Measurements from ENCODE around the gene BRD3OS. TPM values are rescaled to one million over a fixed set of nuclear protein-coding genes. Genes with fewer than 3 reads are reported as not detected.
A peak's percentile ranks its signal among the peaks of the same experiment; 100 is the strongest.

BRD3OS gene
- total RNA-seq, 2 donors from 2014 or later, result 11.9 to 14.3 TPM

- DNase-seq (ENCODE audit: low spot score), result no peak
- intact Hi-C loops (cut with DNase I), result no loop called here
These were observed 27.7 kb upstream of the BRD3OS start for GRCh38 chr9:133997584-133997983.

GRCh38 chr9:133998915-133999595 is 26.2 kb upstream of the BRD3OS start:
- intact Hi-C loops (cut with DNase I), result no loop called here
- DNase-seq (ENCODE audit: low spot score), result no peak

- intact Hi-C loops (cut with DNase I), result no loop called here
- DNase-seq (ENCODE audit: low spot score), result peak; percentile 73
These were observed 25.4 kb upstream of the BRD3OS start for GRCh38 chr9:133999851-134000265.

- intact Hi-C loops (cut with DNase I), result no loop called here
- DNase-seq (ENCODE audit: low spot score), result peak; percentile 48
These were observed 22.5 kb upstream of the BRD3OS start for GRCh38 chr9:134002796-134003195.

GRCh38 chr9:134003237-134003636 is 22.0 kb upstream of the BRD3OS start:
- DNase-seq (ENCODE audit: low spot score), result no peak
- intact Hi-C loops (cut with DNase I), result no loop called here

- intact Hi-C loops (cut with DNase I), result no loop called here
- peak; percentile 64 for DNase-seq (ENCODE audit: low spot score)
These were observed 21.0 kb upstream of the BRD3OS start for GRCh38 chr9:134004131-134004873.

GRCh38 chr9:134004881-134005280 is 20.4 kb upstream of the BRD3OS start:
- intact Hi-C loops (cut with DNase I), result no loop called here
- peak; percentile 61 for DNase-seq (ENCODE audit: low spot score)

GRCh38 chr9:134005381-134005780 is 19.9 kb upstream of the BRD3OS start:
- DNase-seq (ENCODE audit: low spot score), result peak; percentile 51
- intact Hi-C loops (cut with DNase I), result no loop called here

GRCh38 chr9:134007150-134007549 is 18.1 kb upstream of the BRD3OS start:
- DNase-seq (ENCODE audit: low spot score), result peak; percentile 47
- intact Hi-C loops (cut with DNase I), result no loop called here

GRCh38 chr9:134007571-134007970 is 17.7 kb upstream of the BRD3OS start:
- DNase-seq (ENCODE audit: low spot score), result peak; percentile 62
- intact Hi-C loops (cut with DNase I), result no loop called here

GRCh38 chr9:134010310-134011173 is 14.7 kb upstream of the BRD3OS start:
- DNase-seq (ENCODE audit: low spot score), result peak; percentile 76
- intact Hi-C loops (cut with DNase I), result no loop called here

- peak; percentile 4 for DNase-seq (ENCODE audit: low spot score)
- intact Hi-C loops (cut with DNase I), result no loop called here
These were observed 13.9 kb upstream of the BRD3OS start for GRCh38 chr9:134011401-134011800.

- intact Hi-C loops (cut with DNase I), result no loop called here
These were observed 10.3 kb upstream of the BRD3OS start for GRCh38 chr9:134014946-134015345.

GRCh38 chr9:134024214-134024792 is 978 bp upstream of the BRD3OS start:
- intact Hi-C loops (cut with DNase I), result no loop called here
- no peak for DNase-seq (ENCODE audit: low spot score)

More at GRCh38 chr9:134014946-134015345, 10.3 kb upstream of the BRD3OS start:
- no peak for DNase-seq (ENCODE audit: low spot score)

GRCh38 chr9:134025606-134026541 is 593 bp downstream of the BRD3OS start:
- intact Hi-C loops (cut with DNase I), result loop anchor here in 1 of 2 donors (5.0 kb wide), 1 partner anchor 609 kb away; the partner anchor contains the start of gene REXO4
- peak; percentile 86 for DNase-seq (ENCODE audit: low spot score)

- intact Hi-C loops (cut with DNase I), result loop anchor here in 1 of 2 donors (5.0 kb wide), 1 partner anchor 609 kb away; the partner anchor contains the start of gene REXO4
- peak; percentile 81 for DNase-seq (ENCODE audit: low spot score)
These were observed 1.3 kb downstream of the BRD3OS start for GRCh38 chr9:134026581-134026980.

GRCh38 chr9:134026981-134027380 is 1.7 kb downstream of the BRD3OS start:
- intact Hi-C loops (cut with DNase I), result loop anchor here in 1 of 2 donors (5.0 kb wide), 1 partner anchor 610 kb away; the partner anchor contains the start of gene REXO4
- peak; percentile 20 for DNase-seq (ENCODE audit: low spot score)

- intact Hi-C loops (cut with DNase I), result loop anchor here in 1 of 2 donors (5.0 kb wide), 1 partner anchor 610 kb away; the partner anchor contains the start of gene REXO4
These were observed 2.3 kb downstream of the BRD3OS start for GRCh38 chr9:134027561-134027960.

More at GRCh38 chr9:134027561-134027960, 2.3 kb downstream of the BRD3OS start:
- peak; percentile 66 for DNase-seq (ENCODE audit: low spot score)
